DMS153 (cell line): Measurements from ENCODE around the gene CHIT1.

Source experiments
- DNase-seq: peaks from one replicate; lab custom pipeline; 2025; lab: John Stamatoyannopoulos, UW

CHIT1 gene

DNA sequence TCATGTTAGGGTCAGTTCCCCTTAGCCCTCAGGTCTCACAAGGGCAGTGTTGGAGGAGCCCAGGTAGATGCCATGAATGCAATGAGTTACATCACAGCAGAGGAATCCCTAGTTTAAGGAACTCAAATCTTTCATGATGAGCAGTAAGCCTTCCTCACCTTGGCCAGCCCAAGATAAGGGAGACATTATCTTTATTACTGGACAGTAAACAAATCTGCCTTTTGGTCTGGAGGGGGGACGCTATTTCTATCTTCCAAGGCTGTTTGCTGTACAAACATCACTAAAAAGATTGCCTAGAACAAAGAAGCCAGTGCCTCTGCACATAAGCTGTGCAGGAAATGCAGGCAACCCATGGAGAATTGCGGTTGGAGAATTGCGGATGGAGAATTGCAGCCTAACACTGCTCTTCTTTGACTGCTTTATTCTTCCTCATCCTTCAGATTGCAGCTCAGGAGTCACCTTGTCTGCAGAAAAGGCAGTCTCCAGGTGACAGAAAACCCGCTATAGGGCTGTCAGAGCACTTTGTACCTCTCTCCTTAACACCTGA, 40.7 kb downstream of the CHIT1 start:
- no peak for DNase-seq

DNA sequence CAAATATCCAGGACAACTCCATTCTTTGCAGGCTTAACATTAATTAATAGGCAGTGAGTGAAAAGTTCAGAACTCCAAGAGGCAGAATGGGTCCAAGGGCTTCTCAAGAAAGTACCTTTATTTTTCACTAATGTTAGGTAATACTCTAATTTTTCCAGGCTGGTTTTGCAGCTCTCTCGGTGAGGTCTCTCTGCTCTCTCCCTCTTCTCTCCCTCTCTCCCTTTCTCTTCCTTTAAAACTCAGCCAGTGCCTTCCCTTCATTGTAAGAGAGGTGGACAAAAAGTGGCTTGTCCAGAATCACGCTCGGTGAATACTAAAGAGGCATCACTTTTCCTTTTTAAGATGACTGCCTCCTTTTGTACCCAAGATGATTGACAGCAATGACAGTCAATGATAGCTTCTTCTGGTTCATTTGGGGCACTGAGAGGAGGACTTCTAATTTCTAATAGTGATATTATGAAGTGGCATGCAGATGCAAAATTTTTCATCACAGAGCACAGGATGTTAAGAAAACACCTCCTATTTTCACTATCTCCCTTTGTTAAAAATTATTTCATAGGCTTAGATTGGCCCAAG, 41.7 kb downstream of the CHIT1 start:
- DNase-seq, result no peak

DNA sequence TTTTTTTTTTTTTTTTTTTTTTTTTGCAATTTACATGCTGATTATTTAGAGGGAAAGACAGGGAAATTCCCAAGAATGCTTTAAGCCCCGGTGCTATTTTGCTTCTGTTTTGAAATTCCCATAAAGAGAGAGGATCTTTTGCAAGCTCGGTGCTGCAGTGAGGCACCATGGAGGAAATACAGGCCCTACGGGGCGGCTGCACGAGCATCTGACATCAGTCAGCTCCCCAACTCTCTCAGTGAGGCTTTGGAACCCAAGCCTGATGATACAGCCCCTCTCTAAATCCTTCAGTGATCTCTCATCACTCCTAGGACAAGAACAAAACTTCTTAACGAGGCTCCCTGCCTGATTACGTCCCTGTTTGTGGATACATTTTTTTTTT, 42.2 kb downstream of the CHIT1 start:
- no peak for DNase-seq

DNA sequence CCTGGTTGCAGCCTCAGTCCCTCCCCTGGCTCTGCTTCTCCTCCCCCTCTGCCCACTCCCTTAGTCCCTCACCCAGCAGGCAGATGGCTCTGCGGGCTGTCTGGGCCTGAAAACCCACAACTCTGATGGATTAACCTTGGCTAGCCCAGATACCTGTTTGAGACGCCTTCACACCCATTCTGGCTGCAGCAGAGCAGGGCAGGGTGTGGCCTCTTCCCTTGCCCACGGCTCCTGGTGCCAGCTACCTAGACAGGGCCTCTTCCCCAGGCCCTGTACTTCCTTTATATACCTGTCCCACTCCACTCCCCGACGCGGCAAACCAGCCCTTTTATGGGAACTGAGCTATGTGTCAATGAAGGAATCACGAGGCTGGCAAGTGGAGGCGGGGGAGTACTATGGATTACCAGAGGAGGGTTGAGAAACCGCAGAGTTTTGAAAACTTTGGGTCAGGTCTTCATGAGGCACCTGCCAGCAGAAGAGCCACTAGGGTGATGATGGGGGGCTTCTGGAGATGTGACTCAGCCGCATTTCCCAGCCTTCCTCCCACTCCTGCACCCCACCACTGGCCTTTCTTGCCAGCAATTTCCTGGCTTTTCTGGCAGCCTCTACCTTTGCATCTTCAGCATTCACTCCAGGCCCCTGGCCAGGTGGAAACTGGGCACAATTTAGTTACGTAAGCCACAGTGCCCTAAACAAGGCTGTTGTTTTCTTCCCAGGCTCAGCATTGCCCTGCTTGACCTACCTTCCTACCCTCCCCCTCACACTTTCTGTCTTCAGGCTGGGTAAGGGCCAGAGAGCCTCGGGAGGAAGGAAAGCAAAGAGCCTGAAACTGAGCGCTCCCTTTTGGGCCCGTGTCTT, 42.8 kb downstream of the CHIT1 start, which contains the start of gene CHI3L1:
Gene CHI3L1, minus strand, starts transcription at position 259 of the 858 bp plus-strand sequence. Its CDS starts 81 bp downstream, at position 178.
- no peak for DNase-seq

DNA sequence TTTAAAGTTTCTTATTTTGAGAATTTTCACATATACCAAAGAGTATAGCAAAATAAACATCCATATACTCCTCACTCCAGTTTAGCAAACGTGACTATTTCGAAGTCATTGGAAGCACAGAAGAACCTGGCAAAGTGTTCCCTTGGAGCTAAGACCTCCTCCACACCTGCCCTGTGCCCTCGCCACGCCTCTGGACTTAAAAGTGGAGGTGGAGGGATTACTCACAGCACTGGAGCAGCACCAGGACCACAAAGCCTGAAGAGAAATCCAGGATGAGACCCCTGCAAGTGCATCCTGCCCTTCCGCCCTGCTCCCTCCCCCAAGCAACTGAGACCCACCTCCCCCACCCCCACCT, 43.4 kb downstream of the CHIT1 start:
- no peak for DNase-seq

DNA sequence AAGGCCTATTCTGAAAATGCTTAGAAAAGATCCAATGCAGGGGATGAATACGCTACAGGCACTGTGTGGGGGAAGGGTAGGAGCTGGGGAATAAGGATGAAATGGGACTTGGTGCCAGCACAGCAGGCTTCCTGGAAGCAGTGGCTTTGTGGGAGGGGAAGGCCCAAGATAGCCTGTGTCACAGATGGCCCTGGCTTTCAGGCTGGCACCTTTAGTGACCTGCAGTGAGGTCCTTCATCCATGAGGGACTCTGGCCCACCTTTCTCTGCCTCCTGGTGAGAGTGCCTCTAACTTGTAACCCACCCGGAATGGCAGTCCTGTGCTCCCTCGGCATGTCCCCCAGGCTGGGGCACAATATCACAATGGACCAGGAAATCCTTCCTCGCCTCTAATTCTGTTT, 43.9 kb downstream of the CHIT1 start:
- DNase-seq, result no peak

DNA sequence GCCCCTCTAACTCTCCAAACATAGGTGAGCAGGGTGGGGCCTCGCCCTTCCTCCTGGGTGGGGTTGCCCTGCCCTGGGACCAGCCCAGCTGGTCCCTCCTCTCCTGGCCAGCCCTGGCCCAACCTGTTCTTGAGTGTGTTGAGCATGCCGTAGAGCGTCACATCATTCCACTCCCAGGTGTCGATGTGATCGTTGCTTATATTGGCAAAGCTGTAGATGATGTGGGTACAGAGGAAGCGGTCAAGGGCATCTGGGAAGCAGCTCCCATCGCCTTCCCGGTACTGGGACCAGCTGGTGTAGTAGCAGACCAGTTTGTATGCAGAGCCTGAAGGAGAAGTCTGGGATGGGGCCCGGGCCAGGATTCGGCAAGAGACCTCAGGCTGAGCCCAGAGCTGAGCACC, 44.4 kb downstream of the CHIT1 start:
- DNase-seq, result no peak

DNA sequence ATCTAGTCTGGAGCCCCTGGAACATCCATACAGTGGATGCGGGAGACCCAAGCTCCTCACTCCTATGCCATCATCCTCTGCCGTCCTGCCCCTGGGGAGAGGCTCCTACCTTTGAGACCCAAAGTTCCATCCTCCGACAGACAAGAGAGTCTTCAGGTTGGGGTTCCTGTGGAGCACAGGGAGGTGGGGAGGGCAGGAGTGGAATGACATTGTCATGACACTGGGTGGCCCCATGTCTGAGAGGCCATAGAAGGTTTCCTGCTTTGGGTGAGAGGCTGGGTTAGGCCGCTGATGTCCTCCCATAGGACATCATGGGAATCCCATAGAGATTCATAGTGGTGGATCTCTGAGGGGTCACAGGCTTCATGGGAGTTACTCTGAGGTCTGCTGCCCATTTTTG, 45.0 kb downstream of the CHIT1 start:
- no peak for DNase-seq

DNA sequence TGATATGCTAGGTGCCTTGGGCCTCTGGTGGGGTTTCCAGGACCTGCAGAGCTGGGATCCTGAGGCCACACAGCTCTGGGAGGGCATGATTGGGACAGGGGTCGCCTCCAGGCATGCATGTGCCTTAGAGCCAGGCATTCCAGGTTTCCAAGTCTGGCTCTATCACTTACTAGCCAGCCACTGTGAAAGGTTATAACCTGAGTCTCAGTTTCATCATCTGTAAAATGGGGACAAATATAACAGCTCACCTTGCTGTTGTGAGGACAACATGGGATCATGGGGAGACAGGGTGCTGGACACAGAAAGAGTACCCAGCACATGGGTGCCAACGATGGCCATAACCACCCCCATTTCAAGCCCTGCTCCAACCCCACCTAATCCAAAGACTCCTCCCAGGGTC, 45.6 kb downstream of the CHIT1 start:
- no peak for DNase-seq

DNA sequence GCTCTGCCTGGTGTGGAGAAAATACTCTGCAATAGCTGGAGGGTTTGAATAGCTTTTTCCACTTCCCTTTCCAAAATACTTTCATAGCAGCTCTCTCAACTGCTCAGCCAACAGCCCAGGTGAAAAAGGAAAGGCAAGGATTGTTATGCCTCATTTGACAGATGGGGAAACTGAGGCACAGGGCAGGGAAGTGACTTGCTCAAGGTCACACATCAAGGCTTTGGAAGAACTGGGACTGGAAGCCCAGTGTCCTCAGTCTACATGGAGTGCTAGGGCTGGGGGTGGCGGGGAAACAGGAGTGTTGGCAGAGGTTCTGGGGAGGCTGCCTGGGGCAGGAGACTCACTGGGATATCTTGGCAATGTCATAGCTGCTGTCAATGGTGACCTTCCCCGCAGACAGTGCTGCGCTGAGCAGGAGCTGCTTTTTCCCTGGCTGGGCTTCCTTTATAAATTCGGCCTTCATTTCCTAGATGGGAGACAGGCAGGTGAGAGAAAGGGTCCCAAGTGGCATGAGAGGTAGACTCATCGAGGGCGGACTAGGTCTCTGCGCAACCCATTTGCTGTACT, 47.0 kb downstream of the CHIT1 start:
- no peak for DNase-seq

DNA sequence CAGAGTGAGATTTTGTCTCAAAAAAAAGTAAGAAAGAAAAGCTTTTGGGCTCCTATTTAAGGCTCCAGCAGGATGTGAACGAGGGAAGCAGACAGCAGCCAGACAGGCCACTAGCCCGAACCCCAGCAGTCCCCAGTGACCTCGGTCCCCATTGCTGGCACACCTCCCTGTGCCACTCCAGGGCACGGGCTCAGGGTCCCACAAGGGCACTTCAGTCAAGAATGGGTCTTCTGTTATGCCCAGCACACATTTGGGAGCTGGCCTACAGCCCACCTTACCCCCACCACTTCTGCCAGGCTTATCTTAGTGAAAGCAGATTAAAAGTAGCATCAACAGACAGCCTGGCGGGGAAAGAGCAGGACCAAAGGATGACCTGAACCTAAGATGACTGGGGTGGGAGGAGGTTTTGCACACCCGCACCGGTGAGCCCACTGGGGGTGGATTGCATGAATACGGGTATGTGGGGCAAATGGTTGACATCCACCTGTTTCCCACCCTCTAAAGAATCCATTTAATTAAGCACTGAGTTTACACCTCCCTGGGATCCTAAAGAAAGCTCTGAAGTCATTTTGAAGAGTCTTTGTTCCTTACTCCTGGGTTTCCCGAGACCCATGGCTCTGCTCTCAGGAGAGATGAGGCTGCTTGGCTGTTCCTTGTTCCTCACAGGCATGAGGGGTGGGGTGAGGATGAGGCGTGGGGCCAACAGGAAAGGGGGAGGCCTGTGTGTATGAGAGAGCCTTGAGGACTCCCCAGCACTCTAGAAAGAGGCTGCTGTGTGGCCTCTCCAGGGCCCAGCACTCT, 47.7 kb downstream of the CHIT1 start:
- DNase-seq, result no peak

DNA sequence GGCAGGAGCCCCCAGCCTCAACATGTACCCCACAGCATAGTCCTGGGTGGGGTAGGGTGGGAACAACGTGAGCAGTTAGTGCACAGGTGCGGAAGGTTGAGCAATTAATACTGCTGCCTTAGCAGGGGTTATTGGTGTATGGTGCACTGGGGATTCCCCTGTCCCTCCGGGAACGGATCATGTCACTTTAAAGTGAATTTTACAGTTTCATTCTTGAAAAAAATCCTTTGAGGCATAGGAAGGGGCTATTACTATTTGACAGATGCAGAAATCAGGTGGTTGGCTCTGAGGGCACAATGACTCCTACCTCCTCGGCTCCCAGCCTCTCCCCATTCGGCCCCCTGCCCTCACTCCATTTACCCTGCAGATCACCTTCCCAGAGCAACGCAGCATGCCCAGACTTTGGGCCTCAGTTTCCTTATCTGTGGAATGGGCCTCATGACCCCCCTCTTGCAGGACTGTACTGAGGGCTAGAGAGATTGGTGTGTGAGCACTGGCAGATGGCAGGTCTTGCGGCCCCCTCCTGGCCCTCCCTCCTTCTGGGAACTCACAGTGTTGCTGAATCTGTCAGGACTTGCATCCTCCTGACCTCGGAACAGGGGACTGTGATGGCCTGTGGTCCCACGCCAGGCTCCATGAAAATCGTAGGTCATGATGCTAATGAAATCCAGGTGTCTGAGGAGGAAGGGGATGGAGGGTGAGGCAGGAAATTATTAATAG, 48.7 kb downstream of the CHIT1 start:
- DNase-seq, result no peak

DNA sequence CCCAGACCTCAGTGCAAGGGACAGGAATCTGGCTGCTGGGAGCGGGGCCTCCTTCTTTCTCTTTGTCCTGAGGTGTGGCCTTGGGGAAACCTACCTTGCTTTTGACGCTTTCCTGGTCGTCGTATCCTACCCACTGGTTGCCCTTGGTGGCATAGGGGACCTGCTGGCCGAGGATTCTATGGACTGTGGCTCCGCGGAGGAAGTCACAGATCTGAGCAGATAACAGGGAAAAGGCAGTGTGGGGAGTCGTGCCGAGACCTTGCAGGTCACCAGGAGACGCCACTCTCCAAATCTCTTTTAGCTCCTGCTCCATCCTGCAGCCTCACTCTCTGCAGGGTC, 49.8 kb downstream of the CHIT1 start:
- DNase-seq, result no peak

DNA sequence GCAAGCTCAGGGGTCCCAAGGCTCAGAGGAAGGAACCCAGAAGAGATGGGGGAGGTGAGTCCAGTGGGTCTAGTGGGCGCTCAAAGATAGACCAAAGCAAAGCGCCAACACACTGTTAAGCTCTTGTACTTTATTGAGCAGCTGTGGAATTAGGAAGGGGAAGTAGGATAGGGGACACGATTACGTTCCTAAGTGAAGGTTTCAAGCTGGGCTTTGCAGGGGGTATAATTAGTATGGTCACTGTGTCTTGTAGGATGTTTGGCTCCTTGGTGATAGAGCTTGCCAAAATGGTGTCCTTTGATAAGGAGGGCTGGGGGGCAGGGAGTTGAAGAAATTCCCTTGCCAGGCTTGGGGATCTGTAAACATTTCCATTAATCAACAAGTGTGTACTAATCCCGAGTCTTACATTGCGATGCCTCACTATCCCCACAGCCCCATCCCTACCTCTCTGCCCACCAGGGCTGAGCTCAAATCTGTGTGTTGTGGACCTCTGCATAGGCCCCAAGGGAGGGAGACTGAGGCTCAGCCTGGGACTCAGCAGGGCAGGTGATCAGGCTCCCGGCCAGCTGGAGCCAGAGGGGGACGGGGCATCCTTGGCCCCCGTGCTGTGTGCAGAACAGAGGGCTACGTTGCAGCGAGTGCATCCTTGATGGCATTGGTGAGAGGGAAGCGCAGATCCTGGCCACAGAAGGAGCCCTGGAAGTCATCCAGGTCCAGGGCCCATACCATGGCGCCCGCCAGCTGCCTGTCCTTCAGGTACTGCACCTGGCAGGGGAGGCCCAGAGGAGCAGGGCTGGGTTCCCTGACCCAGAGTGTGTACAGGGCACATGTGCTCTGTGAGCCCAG, 50.4 kb downstream of the CHIT1 start:
- DNase-seq, result no peak

DNA sequence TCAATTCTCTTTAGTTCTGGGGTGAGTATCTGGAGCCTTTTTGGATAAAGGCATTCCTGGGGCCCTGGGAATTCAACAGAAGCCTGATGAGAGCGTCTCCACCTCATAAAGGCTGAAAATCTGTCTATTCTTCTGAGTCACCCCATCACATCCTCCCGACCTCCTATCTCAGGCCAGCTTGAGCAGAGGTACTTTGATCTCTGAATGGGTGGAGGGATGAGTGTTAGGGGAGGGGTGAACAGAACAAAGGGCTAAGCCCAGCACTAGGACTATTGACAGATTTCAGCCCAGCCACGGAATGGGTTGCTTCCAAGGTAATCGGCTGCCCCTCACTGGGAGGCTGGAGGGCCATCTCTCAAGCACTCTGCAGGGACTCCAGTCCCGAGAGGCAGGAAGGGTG, 51.4 kb downstream of the CHIT1 start:
- no peak for DNase-seq

DNA sequence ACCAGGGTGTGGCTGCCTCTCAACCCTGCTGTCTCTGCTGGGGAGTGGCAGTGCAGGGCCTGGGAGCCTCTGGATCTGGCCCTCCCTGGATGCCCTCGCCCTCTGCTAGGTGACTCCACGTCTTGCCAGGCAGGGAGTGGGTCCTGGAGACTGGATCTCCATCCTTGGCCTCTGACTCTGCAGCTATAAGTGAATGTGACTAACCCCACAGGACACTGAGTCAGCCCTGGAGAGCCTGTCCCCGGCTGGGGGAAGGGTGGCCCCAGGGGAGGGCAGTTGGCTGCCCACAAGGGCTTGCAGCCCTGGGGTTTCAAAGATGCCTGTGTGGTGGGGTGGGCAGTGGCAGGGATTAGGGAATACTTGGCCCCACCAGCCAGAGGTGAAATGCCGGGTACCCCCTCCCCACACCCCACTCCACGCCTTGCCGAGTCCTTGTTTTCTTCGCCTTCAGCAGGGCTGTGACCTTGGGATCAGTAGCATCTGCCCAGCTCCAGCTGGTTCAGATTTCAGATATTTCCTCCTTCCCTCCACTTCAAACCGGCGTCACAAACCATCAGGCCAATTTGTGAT, 51.9 kb downstream of the CHIT1 start:
- DNase-seq, result no peak

DNA sequence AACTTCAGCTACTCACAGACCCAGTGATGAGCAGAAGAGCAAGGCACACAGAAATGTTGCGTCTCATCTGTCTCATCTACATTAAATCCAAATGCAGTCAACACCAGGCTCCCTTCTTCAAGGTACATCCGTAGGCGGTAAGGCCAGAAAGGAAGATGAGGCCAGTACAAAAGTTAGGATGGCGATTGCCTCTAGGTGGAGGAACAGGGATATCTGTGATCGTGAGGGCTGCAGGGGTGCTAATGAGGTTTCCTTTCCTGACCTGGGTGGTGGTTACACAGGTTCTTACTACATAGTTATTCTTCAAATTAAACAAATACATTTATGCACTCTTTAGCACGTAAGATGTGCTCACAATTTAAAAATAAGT, 52.5 kb downstream of the CHIT1 start:
- no peak for DNase-seq

DNA sequence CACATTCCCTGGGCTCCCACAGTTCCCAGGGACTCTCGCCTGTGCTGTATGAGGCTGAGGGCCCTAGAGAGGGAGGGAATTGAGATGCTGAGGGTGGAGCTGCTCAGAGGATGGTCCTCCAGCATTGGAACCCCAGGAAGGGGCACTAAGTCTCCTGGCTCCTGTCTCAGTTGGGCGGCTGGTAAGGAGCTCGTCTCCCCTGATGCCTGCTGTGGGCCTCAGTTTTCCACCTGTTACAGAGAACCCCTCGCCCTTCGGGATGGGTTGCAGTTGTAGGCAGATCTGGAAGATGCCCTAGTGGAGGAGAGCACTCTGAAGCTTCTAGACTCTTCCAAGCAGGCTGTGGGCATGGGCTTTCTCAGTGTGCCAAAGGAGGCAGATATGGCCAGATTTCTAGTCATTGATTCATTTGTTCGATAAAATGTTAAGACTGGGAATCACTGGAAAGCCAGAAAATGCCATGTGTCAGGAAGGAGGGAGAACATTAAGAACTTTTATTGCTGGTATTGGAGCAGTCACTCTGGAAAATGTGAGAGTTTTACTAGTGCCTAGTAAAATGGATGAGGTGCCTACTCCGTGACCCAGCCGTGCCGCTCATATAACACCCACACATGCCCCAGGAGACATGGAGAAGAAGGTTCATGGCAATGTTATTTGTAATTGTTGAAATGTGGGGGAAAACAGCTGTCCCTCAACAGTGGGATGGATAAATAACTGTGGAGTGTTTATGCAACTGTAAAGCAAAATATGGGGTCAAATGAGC, 53.0 kb downstream of the CHIT1 start:
- no peak for DNase-seq

DNA sequence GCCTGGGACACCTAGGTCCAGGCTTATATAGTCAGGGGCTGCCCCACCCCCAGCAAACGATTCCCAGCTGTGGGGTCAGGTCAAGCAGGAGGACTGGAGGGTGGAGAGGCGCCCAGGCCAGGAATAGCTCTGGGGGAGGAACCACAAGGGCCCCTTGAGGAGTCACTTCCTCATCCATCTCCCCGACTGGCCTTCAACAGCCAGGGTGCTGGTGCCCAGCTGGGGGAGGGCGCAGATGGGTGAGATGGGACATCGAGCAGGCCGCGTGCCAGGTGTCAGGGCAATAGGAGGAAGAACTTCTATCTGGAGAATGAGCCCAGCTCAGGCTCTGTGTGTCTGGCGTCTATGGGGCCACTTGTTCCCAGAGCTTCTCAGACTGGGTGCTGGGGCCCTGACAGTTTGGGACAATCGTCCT, 53.6 kb downstream of the CHIT1 start:
- DNase-seq, result no peak
